NCI-H1092 (cell line): ENCODE results near the gene PGAP3.
"Not testable (repeated sequence)": the region's sequence is repeated elsewhere in the genome, so short reads cannot be mapped to it uniquely, and the experiment has no call there.

ENCODE experiments used
- DNase-seq: peaks from one replicate; lab custom pipeline; 2025; lab: John Stamatoyannopoulos, UW

The PGAP3 gene

DNA sequence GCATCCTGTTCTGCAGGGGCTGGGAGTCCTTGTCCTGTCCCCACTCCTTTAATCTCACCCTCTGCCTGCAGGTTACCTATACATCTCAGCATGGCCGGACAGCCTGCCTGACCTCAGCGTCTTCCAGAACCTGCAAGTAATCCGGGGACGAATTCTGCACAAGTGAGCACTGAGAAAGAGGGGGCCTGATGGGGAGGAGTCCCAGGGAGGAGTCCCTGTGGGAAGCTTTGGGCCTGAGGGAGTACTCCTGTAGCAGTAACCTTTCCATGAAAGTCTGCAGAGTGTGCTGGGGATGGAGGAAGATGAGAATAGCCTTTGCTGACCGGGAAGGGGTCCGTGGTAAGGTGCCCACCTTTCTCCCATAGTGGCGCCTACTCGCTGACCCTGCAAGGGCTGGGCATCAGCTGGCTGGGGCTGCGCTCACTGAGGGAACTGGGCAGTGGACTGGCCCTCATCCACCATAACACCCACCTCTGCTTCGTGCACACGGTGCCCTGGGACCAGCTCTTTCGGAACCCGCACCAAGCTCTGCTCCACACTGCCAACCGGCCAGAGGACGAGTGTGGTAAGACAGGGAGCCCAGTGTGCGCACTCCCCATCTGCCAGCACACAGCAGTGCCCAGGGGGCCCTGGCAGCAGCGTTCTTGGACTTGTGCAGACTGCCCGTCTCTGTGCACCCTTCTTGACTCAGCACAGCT, 27.7 kb upstream of the PGAP3 start:
- no peak for DNase-seq

DNA sequence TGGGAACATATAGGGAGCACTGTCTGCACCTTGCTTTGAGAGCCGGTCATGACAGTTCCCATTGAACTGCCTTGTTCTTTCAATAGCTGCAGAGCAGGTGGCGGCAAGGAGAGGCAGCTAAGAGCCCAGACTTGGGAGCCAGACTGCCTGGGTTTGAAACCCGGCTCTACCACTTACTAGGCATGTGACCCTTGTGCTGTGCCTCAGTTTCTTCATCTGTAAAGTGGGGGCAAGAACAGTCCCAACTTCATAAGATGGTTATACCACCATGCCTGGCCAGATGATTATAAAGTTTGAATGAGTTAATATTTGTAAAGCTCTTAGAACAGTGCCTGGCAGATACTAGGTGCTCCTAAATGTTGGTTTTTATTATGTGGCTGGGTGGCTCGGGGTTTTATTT, 26.4 kb upstream of the PGAP3 start:
- no peak for DNase-seq

DNA sequence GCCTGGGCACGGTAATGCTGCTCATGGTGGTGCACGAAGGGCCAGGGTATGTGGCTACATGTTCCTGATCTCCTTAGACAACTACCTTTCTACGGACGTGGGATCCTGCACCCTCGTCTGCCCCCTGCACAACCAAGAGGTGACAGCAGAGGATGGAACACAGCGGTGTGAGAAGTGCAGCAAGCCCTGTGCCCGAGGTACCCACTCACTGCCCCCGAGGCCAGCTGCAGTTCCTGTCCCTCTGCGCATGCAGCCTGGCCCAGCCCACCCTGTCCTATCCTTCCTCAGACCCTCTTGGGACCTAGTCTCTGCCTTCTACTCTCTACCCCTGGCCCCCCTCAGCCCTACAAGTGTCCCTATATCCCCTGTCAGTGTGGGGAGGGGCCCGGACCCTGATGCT, 24.0 kb upstream of the PGAP3 start:
- DNase-seq = no peak

DNA sequence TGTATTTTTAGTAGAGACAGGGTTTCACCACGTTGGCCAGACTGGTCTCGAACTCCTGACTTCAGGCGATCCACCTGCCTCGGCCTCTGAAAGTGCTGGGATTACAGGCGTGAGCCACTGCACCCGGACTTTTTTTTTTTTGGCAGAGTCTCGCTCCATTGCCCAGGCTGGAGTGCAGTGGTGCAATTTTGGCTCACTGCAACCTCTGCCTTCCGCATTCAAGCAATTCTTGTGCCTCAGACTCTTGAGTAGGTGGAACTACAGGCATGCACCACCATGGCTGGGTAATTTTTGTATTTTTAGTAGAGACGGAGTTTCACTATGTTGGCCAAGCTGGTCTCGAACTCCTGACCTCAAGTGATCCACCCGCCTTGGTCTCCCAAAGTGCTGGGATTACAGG, 23.2 kb upstream of the PGAP3 start:
- not testable (repeated sequence) for DNase-seq

DNA sequence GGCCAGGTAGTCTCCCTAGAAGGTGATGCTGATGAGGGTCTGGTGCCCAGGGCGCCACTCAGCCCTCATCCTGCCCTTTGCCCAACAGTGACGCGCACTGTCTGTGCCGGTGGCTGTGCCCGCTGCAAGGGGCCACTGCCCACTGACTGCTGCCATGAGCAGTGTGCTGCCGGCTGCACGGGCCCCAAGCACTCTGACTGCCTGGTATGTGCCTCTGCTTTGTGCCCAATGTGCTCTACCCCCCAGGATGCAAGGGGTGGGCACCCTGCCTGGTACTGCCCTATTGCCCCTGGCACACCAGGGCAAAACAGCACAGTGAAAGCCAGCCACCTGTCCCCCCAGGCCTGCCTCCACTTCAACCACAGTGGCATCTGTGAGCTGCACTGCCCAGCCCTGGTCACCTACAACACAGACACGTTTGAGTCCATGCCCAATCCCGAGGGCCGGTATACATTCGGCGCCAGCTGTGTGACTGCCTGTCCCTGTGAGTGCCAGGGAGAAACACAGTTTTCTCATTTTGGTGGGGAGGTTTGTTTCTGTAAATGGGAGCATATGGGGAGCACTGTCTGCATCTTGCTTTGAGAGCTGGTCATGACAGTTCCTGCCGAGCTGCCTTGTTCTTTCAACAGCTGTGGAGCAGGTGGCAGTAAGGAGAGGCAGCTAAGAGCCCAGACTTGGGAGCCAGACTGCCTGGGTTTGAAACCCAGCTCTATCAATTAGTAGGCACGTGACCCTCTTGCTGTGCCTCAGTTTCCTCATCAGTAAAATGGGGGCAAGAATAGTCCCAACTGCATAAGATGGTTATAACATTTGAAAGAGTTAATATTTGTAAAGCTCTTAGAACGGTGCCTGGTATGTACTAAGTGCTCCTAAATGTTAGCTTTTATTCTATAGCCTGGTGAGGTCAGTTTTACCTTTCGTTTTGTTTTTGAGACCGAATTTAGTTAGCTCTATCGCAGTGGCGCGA, 22.4 kb upstream of the PGAP3 start:
- no peak for DNase-seq

DNA sequence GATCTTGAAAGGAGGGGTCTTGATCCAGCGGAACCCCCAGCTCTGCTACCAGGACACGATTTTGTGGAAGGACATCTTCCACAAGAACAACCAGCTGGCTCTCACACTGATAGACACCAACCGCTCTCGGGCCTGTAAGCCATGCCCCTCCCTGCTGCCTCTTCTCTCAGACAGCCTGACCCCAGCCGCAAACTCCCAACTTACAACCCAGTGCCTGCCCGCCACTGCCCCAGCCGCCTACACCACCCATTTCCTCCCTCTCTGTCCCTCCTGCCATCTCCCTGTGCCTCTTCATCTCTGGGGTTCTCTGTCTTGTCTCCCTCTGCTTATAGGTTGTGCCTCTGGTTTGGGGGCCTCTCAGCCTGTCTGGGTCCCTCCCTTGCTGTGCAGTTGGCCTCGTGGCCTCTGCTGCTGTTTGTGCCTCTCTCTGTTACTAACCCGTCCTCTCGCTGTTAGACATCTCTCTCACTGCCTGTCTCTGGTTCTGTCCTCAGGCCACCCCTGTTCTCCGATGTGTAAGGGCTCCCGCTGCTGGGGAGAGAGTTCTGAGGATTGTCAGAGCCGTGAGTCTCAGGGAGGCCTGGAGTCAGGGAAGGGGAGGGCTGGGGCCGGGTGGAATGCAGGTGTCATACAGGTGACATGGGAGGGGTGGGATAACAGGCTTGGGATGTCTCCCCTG, 21.6 kb upstream of the PGAP3 start:
- no peak for DNase-seq

DNA sequence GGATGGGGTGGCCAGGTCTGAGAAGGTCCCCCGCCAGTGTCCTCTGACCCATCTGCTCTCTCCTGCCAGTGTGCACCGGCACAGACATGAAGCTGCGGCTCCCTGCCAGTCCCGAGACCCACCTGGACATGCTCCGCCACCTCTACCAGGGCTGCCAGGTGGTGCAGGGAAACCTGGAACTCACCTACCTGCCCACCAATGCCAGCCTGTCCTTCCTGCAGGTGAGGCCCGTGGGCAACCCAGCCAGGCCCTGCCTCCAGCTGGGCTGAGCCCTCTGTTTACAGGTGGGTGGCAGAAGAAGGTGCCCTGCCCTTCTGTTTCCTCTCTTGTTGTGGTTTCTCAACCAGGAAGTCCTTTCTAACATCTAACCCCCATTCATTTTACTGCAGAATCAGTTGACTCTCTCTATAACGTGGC, 19.1 kb upstream of the PGAP3 start:
- no peak for DNase-seq

DNA sequence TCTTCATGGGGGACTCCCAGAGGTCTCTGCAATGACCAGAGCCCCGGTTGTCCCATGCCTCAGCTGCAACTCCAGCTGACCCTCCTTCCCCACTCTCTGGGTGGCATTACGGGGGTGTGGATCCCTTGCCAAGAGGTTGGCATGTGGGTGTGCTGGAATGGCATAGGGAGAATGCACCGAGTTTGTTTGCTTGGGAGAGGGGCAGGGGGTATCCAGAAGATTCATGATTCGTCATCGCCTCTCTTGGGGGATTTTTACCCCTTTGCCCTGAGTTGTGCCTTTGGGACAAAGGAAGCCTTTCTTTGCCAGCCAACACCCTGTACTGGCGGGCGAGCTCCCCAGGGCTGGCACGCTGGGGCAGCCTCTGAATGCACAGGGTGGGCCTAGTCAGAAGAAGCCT, 18.5 kb upstream of the PGAP3 start:
- DNase-seq = no peak

DNA sequence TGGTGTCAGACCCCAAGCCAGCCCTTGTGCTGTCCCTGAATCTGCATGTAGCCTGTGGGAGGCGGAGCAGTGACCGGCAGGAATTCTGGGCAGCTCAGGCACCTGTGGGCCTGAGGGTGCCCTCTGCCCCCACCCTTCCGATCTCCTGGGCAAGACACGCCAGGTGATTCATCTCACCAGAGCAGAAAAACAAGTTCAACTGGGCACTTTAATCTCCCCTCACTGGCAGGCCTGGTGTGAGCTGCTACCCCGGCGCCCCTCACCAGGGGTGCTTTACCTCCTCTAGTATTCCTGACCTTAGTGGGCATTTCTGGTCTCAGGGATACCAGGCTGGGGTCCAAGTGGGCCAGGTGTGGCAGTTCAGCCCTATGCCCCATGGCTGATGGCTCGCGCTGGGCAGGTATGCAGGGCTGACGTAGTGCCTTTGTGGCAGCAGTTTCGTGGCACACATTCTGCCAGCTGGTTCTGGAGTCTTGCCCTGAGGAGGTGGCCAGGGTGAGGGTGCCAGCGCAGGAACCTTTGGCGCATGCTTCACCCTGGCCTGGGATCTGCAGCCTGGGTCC, 18.0 kb upstream of the PGAP3 start:
- DNase-seq = no peak

DNA sequence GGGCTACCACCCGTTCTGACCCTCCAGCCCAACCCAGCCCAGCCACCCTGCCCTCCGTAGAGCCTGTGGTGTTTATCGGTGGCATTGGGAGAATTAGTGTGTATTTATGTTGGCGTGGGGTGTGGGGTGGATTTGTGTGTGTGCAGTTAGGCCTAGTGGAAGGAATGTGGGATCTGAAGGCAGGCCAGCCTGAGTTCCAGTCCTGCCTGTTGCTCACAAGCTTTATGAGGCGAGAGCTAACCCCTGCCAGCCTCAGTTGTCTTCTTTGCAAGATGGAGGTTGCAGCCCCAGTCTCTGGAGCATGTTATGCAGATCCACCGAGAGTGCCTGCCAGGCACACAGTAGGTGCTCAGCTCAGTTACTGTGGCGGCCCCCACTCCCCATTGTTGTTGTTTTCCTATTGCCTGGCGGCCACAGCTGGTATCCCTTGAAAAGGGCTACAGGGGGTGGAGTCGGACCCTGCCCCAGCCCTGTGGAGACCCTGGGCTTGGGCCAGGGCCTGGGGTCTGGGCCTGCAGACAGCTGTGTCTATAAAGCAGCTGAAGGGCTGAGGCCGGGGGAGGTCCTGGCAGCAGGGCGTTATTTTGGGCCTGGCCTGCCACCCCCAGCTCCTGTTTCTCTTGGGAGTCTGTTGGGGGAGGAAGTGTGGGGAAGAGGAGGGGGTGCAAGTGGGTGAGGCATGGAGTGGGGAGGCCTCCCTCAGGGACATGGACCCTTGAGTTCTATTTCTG, 17.1 kb upstream of the PGAP3 start:
- DNase-seq = no peak

DNA sequence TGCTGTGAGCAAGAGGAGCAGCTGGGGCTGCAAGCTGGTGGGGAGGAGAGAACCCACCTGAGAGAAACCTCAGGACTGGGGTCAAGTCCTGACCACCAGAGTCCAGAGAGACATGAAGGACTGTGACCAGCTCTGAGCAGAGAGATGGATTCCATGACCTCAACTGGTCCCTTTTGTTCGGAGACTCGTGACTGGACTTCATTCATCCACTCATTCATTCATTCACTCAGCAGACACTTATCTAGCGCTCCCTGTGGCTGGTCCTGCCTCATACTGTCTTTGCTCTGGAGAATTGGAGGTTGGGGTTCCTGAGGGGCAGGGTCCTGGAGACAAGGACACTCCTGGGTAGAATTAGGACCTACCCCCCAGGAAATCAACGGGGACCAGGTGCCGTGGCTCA, 16.1 kb upstream of the PGAP3 start:
- DNase-seq = no peak

DNA sequence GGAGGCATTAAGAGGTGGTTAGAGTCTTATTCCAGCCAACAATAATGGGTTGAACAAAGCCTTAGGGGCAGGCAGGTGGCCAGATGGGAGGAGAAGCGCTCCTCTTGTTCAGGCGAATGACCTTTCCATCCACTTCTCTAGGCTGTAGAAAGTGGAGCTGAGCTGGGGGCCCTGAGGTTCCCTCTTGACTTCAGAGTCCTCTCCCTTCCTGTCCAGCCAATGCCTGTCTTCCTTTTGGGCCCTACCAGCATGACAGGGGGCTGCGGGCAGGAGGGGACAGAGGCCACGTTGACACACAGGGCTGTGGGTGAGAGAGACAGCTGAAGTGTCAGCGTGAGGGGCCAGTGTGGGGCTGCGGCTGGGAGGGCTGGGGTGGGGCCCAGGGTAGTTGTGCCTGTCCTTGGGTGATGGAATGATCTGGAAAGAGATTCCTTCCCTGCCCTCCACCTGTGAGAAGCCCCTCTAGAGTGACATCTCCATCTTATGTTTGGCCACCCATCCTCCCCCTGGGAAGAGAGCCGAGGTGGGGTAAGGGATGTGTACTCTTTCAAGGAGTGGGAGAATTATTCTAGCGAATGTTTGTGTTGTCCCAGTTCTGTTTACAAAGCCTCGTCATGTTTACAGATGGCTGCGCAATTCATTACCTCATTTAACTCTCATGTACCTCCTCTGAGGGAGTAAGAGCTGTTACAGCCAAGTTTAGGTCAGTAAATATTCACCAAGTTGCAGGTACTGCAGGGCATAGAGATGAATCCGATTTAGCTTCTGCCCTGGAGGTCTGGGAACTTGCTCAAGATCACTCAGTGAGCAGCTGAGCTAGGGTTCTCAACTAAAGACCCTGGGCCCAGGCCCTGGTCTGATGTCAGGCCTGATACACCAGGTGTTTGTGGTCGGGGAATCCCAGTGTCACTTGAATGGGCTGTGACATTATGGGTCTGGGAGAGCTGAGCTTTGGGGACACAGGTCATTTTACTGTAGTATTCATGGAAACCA, 15.3 kb upstream of the PGAP3 start:
- DNase-seq = no peak

DNA sequence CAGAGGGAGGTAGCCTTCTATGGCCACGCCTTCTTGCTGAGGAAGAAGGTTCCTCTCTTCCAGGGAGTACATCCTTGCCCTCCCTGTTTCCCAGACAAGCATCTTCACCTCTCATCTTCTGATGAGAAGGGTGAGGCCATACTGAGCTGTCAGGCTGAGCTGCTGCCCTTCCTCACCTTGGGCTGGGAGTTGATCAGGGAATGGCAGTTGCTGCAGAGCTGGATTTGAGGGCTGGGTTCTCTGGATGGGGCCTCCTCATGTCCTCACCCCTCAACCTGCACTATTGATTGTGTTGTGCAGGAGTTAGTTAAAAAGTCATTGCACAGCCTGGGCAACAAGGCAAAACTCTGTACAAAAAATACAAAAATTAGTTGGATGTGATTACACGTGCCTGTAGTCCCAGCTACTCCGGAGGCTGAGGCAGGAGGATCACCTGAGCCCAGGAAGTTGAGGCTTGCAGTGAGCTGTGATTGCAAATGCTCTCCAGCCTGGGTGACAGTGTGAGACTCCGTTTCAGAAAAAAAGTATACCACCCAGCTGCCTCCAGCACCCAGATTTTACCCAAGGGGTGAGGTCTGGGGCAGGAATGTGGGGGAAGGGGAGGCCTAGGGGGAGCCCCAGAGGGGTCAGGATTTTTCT, 14.0 kb upstream of the PGAP3 start:
- no peak for DNase-seq

DNA sequence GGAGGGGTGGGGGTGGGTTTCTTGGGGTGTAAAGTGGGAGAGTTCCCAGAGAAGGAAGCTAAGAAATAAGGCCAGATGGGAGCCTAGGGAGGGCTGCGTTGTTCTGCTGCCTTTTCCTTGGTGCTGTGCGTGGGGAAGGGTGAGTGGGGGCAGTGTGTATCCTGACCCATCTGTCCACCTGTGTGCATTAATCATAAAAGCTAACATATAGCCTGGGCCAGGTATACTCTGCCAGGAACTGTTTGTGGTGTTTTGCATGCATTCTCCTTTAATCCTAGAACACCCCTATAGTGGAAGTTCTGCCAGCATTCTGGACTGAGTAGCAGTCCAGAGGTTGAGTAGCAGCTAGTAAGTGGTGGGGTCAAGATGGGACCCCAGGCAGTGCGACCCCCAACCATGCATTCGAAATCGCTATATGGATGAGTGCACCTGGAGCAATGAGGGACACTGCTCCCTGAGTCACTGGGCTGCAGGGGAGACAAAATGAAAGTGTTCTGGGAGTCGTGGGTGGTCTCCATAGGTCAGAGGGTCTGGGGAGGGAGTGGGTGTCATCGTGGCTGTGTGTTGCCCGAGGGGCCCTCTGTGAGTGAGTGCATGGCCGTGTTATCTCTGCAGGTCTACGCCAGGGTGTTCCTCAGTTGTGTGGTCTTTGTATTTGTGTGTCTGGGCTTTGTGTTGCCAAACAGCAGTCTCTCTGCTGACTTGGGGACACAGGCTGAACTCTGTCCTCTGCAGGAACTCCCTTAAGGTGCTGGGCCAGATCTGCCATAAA, 13.3 kb upstream of the PGAP3 start:
- no peak for DNase-seq

DNA sequence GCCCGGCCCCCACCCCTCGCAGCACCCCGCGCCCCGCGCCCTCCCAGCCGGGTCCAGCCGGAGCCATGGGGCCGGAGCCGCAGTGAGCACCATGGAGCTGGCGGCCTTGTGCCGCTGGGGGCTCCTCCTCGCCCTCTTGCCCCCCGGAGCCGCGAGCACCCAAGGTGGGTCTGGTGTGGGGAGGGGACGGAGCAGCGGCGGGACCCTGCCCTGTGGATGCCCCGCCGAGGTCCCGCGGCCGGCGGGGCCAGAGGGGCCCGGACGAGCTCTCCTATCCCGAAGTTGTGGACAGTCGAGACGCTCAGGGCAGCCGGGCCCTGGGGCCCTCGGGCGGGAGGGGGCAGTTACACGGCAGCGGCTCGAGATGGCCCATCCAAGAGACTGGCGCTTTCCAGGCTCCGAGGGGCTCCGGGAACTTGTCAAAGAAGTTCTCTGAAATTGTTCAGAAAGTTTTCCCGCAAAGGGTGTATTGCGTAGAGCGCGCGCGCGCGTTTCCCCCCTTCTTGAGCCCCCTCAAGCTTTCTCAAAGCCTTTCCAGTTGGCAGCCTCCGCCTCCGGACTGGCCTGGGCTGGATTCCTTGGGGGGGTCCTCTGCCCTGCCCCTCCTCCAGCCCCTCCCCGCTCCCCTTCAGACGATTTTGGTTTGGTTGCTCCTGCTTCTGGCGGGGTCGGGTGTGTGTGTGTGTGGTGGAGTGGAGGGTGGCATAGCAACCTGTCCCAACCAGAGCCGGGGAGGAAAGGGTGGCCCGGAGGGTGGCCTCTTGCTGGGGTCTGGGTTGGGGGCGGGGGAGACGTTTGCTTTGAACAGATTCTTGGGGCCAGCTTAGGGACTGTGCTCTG, 12.5 kb upstream of the PGAP3 start:
- no peak for DNase-seq

DNA sequence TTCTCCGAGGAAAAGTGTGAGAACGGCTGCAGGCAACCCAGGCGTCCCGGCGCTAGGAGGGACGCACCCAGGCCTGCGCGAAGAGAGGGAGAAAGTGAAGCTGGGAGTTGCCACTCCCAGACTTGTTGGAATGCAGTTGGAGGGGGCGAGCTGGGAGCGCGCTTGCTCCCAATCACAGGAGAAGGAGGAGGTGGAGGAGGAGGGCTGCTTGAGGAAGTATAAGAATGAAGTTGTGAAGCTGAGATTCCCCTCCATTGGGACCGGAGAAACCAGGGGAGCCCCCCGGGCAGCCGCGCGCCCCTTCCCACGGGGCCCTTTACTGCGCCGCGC, 11.9 kb upstream of the PGAP3 start, which contains the start of gene ERBB2:
Gene ERBB2 (plus strand): TSS at position 247 of the 330 bp plus-strand sequence. CDS start 175 bp downstream, outside the sequence.
- no peak for DNase-seq

DNA sequence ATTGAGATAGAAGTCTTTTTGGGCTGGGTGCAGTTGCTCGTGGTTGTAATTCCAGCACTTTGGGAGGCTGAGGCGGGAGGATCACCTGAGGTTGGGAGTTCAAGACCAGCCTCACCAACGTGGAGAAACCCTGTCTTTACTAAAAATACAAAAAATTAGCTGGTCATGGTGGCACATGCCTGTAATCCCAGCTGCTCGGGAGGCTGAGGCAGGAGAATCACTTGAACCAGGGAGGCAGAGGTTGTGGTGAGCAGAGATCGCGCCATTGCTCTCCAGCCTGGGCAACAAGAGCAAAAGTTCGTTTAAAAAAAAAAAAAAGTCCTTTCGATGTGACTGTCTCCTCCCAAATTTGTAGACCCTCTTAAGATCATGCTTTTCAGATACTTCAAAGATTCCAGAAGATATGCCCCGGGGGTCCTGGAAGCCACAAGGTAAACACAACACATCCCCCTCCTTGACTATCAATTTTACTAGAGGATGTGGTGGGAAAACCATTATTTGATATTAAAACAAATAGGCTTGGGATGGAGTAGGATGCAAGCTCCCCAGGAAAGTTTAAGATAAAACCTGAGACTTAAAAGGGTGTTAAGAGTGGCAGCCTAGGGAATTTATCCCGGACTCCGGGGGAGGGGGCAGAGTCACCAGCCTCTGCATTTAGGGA, 11.4 kb upstream of the PGAP3 start:
- not testable (repeated sequence) for DNase-seq

DNA sequence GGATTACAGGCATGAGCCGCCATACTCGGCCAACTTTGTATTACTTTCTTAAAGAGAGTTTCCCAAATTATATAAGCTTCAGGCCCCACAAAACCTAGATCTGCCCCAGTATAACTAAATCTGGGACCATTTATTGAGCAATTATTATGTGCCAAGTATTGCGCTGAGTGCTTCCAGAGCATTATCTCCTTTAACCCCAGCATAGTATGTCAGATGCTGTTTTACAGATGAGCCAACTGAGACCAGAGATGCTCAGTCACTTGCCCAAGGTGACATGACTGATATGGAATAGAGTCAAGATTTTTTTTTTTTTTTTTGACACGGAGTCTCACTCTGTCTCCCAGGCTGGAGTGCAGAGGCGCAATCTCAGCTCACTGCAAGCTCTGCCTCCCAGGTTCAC, 10.1 kb upstream of the PGAP3 start:
- no peak for DNase-seq
